Stimulated activated CD8-positive, alpha-beta memory T cell treated with anti-CD3 and anti-CD28 coated beads, Interleukin-7, amount 100 ng/mL, for 24 hours (primary cell): ENCODE results near the gene NUP93.
"Not testable (repeated sequence)": the region's sequence is repeated elsewhere in the genome, so short reads cannot be mapped to it uniquely, and the experiment has no call there.

Source experiments
- DNase-seq: peaks from one replicate; pipeline ENCODE4 v3.0.0-alpha.2; 2020; ENCODE audit warnings: low read depth

The NUP93 gene

DNA sequence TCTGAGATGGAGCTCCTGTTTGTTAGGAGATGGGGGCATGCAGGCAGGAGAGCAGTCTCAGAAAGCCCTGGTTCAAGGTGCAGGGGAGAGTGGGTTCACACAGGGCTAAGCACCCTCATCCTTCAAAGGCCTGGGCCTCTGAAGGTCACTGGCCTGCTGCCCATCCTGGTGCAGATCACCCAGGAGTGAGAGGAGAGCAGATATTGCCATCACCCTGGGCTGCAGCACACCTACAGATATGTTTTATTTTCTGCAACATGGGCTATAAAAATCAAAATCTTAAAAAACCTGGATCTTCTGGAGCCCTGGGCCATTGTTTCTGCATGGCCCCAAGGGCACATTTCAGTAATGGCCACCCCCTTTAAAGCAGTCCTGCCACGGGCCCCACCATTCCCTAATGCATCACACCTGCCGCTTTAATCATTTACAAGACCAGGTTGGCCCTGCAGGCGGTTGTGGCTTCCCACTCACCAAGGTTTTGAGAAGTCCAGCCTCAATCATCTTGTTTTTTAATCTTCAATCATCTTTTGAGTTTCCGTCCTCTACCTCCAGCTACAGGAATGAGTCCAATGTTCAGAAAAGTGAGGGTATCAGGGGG lies 20.4 kb upstream of the NUP93 start:
- no peak for DNase-seq

GRCh38 chr16:56710181-56710737 lies 19.7 kb upstream of the NUP93 start:
- no peak for DNase-seq

DNA sequence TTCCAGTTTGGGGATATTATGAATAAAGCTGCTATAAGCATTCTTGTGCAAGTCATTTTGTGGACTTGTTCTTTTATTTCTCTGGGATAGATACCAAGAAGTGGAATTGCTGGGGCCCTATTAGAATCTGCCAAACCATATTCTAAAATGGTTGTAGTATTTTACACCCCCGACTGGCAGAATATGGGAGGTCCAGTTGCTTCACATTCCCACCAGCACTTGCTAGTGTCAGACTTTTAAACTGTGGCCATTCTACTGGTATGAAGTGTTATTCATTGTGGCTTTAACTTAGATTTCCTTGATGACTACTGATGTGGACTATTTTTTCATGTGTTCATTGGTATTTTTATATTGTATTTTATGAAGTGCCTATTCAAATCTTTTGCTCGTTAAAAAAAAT lies 18.1 kb upstream of the NUP93 start:
- DNase-seq = no peak

GRCh38 chr16:56713794-56714193 lies 16.1 kb upstream of the NUP93 start:
- no peak for DNase-seq

GRCh38 chr16:56715126-56715525 lies 14.8 kb upstream of the NUP93 start:
- no peak for DNase-seq

GRCh38 chr16:56716761-56717160 lies 13.2 kb upstream of the NUP93 start:
- no peak for DNase-seq

DNA sequence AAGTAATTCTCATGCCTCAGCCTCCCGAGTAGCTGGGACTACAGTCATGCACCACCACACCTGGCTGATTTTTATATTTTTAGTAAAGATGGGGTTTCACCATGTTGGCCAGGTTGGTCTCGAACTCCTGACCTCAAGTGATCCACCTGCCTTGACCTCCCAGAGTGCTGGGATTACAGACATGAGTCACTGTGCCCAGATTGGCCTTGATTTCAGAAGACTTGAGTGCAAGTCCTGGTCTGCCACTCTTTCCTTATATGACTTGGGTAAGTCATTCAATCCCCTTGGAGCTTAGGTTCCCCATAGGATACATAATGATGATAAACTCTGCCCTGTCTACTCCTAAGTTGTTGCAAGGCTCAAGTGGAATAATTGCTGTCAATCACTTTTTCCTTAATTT lies 12.4 kb upstream of the NUP93 start:
- DNase-seq = not testable (repeated sequence)

GRCh38 chr16:56722200-56722842 lies 7.6 kb upstream of the NUP93 start:
- no peak for DNase-seq

DNA sequence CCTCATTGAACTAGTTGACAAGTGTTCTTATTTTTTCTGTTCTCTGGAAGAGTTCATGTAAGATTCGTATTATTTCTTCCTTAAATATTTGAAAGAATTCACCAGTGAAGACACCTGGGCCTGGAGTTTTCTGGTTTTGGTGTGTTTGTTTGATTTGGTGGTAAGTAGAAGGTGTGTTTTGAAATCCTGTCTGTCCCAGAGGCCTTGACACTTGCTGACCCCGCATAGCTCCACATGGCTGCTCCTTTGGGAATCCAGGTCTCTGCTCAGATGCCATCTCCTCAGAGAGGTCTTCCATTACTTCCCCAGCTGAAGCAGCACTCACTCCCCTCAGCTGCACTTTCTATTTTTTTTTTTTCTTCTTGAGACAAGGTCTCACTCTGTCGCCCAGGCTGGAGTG lies 5.7 kb upstream of the NUP93 start:
- DNase-seq = no peak

DNA sequence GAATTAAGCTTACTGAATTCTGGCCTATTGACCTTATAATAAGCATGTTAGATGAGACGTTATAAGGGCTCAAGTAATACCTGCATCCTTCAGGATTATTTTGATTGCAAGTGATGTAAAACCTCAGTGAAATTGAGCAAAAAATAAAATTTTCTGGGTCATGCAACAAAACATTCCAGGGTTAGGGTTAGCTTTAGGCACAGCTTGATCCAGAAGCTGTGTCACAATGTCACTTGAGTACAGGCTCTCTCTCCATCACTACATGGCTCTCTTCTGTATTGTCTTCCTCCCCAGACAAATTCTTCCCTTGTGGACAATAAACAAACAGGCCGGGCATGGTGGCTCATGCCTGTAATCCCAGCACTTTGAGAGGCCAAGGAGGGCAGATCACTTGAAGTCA lies 3.6 kb upstream of the NUP93 start:
- no peak for DNase-seq

DNA sequence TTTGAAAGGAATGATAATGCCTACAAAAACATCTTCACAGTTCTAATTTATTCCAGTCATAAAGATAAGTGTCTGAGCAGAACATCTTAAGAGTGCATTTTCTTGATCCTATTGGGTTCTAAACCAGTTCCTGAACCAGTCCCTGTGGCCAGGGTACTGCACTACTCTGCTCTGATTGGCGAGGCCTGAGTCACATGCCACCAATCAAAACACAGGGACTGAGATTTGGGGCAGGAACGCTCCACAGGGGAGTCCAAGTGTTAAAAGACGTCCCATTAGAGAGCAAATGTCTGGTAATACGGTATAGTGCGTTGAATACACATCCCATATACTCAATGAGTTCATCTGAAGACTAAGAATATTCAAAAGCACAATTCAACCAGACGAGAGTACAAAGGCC lies 3.0 kb upstream of the NUP93 start:
- DNase-seq = no peak

DNA sequence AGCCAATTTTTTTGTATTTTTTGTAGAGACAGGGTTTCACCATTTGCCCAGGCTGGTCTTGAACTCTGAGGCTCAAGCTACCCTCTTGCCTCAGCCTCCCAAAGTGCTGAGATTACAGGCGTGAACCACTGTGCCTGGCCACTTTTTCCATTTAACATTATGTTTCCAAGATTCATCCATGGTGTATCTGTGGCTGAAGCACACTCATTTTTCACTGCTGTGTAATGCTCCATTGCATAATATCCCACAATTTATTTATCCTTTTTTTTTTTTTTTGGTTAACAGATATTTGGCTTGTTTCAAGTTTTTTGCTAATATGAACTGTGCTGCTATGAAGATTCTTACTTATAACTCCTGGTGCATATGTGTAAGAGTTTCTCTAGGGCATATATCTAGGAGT lies 1.9 kb upstream of the NUP93 start:
- no peak for DNase-seq

DNA sequence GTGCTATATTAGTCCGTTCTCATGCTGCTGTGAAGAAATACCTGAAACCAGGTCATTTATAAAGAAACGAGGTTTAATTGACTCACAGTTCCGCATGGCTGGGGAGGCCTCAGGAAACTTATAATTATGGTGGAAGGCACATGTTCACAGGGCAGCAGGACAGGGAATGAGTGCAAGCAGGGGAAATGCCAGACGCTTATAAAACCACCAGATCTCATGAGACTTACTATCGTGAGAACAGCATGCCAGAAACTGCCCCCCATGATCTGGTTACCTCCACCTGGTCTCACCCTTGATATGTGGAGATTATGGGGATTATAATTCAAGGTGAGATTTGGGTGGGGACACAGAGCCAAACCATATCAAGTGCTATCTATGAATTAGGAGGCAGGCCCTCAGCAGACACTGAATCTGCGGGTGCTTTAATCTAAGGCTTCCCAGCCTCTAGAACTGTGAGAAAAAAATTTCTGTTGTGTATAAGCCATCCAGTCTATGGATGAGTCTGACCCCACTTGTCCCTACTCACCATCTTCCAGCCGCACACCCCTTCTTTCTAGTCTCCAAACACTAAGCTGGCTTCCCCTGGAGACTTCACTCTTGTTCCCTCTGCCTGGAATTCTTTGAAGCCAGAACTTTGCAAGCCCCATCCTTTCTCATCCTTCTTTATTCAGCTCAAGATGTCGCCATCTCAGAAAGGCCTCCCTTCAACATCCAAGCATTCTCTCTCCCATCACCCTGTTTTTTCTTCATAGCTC lies 772 bp upstream of the NUP93 start:
- no peak for DNase-seq

- no peak for DNase-seq
Observed at GRCh38 chr16:56732366-56732765, 2.4 kb downstream of the NUP93 start.

- no peak for DNase-seq
Observed at GRCh38 chr16:56732832-56733231, 2.9 kb downstream of the NUP93 start.

- DNase-seq = no peak
Observed at GRCh38 chr16:56734429-56734828, 4.5 kb downstream of the NUP93 start.

DNA sequence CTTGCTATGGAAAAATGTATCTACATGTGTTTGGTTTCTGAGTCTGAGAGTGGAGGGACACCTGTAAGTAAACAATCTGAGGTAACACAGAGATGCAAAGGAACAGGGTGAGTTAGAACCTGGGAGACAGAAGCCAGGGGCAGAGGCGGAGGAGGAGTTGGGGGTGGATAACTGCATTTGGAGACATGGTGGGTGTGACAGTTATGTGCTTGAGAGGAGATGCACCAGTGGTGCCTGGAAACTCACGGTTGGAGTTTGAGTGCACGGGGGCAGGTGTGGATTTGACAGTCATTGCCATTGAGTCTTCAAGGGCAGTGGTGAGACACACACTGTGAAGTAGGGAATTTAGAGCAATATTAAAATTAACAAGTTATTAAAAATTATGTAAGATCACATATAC lies 6.5 kb downstream of the NUP93 start:
- DNase-seq = no peak

GRCh38 chr16:56737539-56737938 lies 7.6 kb downstream of the NUP93 start:
- no peak for DNase-seq

GRCh38 chr16:56738221-56738620 lies 8.3 kb downstream of the NUP93 start:
- DNase-seq = no peak

DNA sequence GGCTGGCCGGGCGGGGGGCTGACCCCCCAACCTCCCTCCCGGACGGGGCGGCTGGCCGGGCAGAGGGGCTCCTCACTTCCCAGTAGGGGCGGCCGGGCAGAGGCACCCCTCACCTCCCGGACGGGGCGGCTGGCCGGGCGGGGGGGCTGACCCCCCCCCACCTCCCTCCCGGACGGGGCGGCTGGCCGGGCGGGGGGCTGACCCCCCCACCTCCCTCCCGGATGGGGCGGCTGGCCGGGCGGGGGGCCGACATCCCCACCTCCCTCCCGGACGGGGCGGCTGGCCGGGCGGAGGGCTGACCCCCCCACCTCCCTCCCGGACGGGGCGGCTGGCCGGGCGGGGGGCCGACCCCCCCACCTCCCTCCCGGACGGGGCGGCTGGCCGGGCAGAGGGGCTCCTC lies 9.4 kb downstream of the NUP93 start:
- DNase-seq = not testable (repeated sequence)

GRCh38 chr16:56741399-56741798 lies 11.5 kb downstream of the NUP93 start:
- DNase-seq = no peak

GRCh38 chr16:56742030-56742984 lies 12.4 kb downstream of the NUP93 start:
- no peak for DNase-seq
